Endothelial cell of umbilical vein (primary cell): ENCODE measurements around the gene SSC5D. TPM values are rescaled to one million over a fixed set of nuclear protein-coding genes. Genes with fewer than 3 reads are reported as not detected.

Source experiments
- BruUV-seq: library from RNA; stranded (reverse); fragments of 400-500 nt; replicated peaks from 2 replicates; lab custom pipeline; 2021; lab: Mats Ljungman, UMichigan
- CTCF ChIA-PET: fragments of 300-600, 350-600 bp; sonication (Branson Sonifier 250); formaldehyde crosslinking; loops from one replicate; lab custom pipeline; 2021; ENCODE audit warnings: antibody characterized with exemption, inconsistent platforms; lab: Charles Lee
- POLR2A ChIA-PET: fragments of 300-600, 350-600 bp; sonication (Branson Sonifier 250); formaldehyde crosslinking; loops from one replicate; lab custom pipeline; 2021; ENCODE audit warnings: antibody characterized with exemption, inconsistent platforms; lab: Charles Lee
- DNase-seq: peaks from one replicate; pipeline ENCODE4 v3.0.0-alpha.2; 2011; ENCODE audit warnings: low read depth, low spot score
- FAIRE-seq: peaks from 2 replicates; lab custom pipeline; 2011; peaks lifted over from hg19 to GRCh38; lab: Jason Lieb, UNC
- H2AFZ ChIP-seq: 2 replicates; pipeline ENCODE4 v1.6.0; 2012; ENCODE audit warnings: low read depth, low read length, control low read depth, inconsistent platforms
- H3K27ac ChIP-seq: 2 replicates; pipeline ENCODE4 v1.5.1; 2011; ENCODE audit warnings: low read depth, mild to moderate bottlenecking, control low read depth, low read length, moderate library complexity; ENCODE audit not compliant: insufficient read depth
- H3K27me3 ChIP-seq, 2 experiments: 2 replicates each; pipeline versions ENCODE4 v1.6.0 to v1.6.1; 2011; ENCODE audit warnings: low read length in 2 of 2, mixed read lengths in 1 of 2; ENCODE audit not compliant: control insufficient read depth in 2 of 2, insufficient read depth in 2 of 2
- H3K36me3 ChIP-seq, 2 experiments: 2 replicates in 1 of 2; 3 replicates in 1 of 2; pipeline ENCODE4 v1.5.1; 2011; ENCODE audit warnings: low read length in 2 of 2, mild to moderate bottlenecking in 1 of 2, moderate library complexity in 1 of 2; ENCODE audit not compliant: control insufficient read depth in 2 of 2, insufficient read depth in 2 of 2; ENCODE audit errors: extremely low read depth in 1 of 2
- H3K4me1 ChIP-seq: 3 replicates; pipeline ENCODE4 v1.5.1; 2011; ENCODE audit warnings: mild to moderate bottlenecking, low read length; ENCODE audit not compliant: control insufficient read depth, insufficient read depth; ENCODE audit errors: extremely low read depth
- H3K4me2 ChIP-seq: 2 replicates; pipeline ENCODE4 v1.6.1; 2011; ENCODE audit warnings: low read length, control low read depth, mixed read lengths; ENCODE audit not compliant: insufficient read depth
- H3K4me3 ChIP-seq, 3 experiments: fragments of 200-600 bp in 1 of 3; sonication (generic), shearing (Covaris generic) in 1 of 3; replicated peaks in 1 of 3; 2 replicates each; pipeline ENCODE4 v1.5.1; 2011 to 2016; ENCODE audit warnings: control low read depth in 3 of 3, low read length in 3 of 3, mild to moderate bottlenecking in 2 of 3, inconsistent platforms in 1 of 3, low read depth in 1 of 3, moderate library complexity in 1 of 3; ENCODE audit not compliant: insufficient read depth in 1 of 3
- H3K79me2 ChIP-seq: 2 replicates; pipeline ENCODE4 v1.6.0; 2012; ENCODE audit warnings: low read length, inconsistent platforms; ENCODE audit not compliant: control insufficient read depth, insufficient read depth
- H3K9ac ChIP-seq: replicated peaks from 2 replicates; pipeline ENCODE3; 2011; ENCODE audit warnings: low read length, control low read depth; ENCODE audit not compliant: insufficient read depth; ENCODE audit errors: extremely low read depth
- H3K9me1 ChIP-seq: replicated peaks from 3 replicates; pipeline ENCODE4 v1.6.0; 2011; ENCODE audit warnings: mild to moderate bottlenecking, low read length; ENCODE audit not compliant: control insufficient read depth, insufficient read depth; ENCODE audit errors: extremely low read depth
- H3K9me3 ChIP-seq: replicated peaks from 2 replicates; pipeline ENCODE4 v1.5.1; 2012; ENCODE audit warnings: low read length, inconsistent platforms; ENCODE audit not compliant: control insufficient read depth, insufficient read depth
- H4K20me1 ChIP-seq: replicated peaks from 2 replicates; pipeline ENCODE3; 2011; ENCODE audit warnings: mild to moderate bottlenecking, low read length; ENCODE audit not compliant: control insufficient read depth, insufficient read depth; ENCODE audit errors: extremely low read depth
- EZH2 ChIP-seq: IDR thresholded peaks from 2 replicates; pipeline ENCODE4 v1.6.1; 2012; ENCODE audit warnings: borderline replicate concordance, low read depth, mild to moderate bottlenecking, moderate library complexity, low read length, inconsistent platforms; ENCODE audit not compliant: severe bottlenecking
- FOS ChIP-seq: IDR thresholded peaks from 2 replicates; pipeline ENCODE4 v1.6.1; 2011; ENCODE audit warnings: mild to moderate bottlenecking, low read length, moderate library complexity, borderline replicate concordance; ENCODE audit not compliant: insufficient read depth
- GATA2 ChIP-seq: IDR thresholded peaks from 2 replicates; pipeline ENCODE4 v1.7.0; 2011; ENCODE audit warnings: low read depth, mild to moderate bottlenecking, moderate library complexity, mixed read lengths, low read length; ENCODE audit not compliant: insufficient read length, insufficient read depth
- JUN ChIP-seq: IDR thresholded peaks from 2 replicates; pipeline ENCODE4 v1.6.1; 2011; ENCODE audit warnings: borderline replicate concordance, low read depth; ENCODE audit not compliant: insufficient read length, insufficient read depth
- MYC ChIP-seq: IDR thresholded peaks from one replicate; pipeline ENCODE4 v1.6.1; 2011; ENCODE audit warnings: mild to moderate bottlenecking, low read depth, low read length
- POLR2A ChIP-seq: IDR thresholded peaks from 2 replicates; pipeline ENCODE4 v1.6.1; 2012; ENCODE audit warnings: low read depth, mild to moderate bottlenecking, control low read depth, low read length
- POLR2AphosphoS5 ChIP-seq: IDR thresholded peaks from 2 replicates; pipeline ENCODE4 v1.6.1; 2012; ENCODE audit warnings: low read depth, mild to moderate bottlenecking, control low read depth, low read length, moderate library complexity; ENCODE audit not compliant: insufficient read depth
- dilution Hi-C: fragments of 300-500 bp; cut with MboI; formaldehyde crosslinking; loops from one replicate; pipeline ENCODE4 v1.15.0; 2019; ENCODE audit warnings: low sequenced_read_pairs; ENCODE audit not compliant: extremely low pct_ligation_motif_present
- intact Hi-C: fragments of 100-400 bp; cut with micrococcal nuclease; formaldehyde crosslinking; loops from one replicate; pipeline ENCODE4 v1.10.0; 2022
- polyA plus RNA-seq, 4 experiments: library from polyadenylated mRNA; depleted of rRNA in 3 of 4; stranded (reverse) in 3 of 4; unstranded in 1 of 4; fragments of >200 nt; gene quantifications; 2 replicates each; pipeline versions ENCODE4 v1.2.1 to v1.2.3, GENCODE V29; 2011 to 2012; ENCODE audit warnings: missing spikeins in 1 of 4
- total RNA-seq: library from RNA; stranded (reverse); gene quantifications from 2 replicates; pipeline ENCODE4 v1.2.3, GENCODE V29; 2021
- TF ChIP-seq, protein P1 (sequence below): IDR thresholded peaks from 2 replicates; pipeline ENCODE4 v1.6.1; 2011; ENCODE audit not compliant: insufficient read depth, insufficient read length
- TF ChIP-seq, protein P2 (sequence below), 2 donors: IDR thresholded peaks; 1 replicate in 1 of 2; 2 replicates in 1 of 2; pipeline ENCODE4 v1.5.1; 2011; ENCODE audit warnings: low read length in 2 of 2, mild to moderate bottlenecking in 2 of 2, moderate library complexity in 2 of 2, control low read depth in 1 of 2, inconsistent platforms in 1 of 2, low read depth in 1 of 2; ENCODE audit not compliant: insufficient read depth in 1 of 2; ENCODE audit errors: extremely low read depth in 1 of 2

Gene SSC5D
- total and polyA plus RNA-seq, 2 donors (not counting 3 experiments of a cell fraction or from before 2014, with no cell fraction given), result 0.47 to 1.3 TPM

DNA sequence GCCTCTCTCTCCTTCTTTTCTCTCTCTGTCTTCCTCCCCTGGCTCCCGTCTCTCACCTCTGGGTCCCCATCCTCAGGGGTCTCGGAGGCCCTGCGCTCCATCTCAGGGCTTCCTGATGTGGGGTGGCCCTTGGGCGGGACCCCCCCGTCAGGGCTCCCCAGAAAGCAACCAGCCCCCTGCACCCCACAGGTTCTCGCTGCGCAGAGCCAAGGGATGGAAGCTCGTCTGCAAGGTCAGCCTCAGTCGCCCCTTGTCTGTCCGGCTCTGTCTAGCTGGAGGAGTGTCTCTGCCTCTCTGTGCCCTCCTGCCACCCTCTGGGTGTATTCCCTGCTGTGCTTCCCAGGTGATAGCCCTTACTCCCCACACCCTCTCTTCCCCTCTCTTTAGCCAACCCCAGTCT is 57.2 kb downstream of the SSC5D start, which contains the start of gene SBK3:
Gene SBK3, minus strand, starts transcription at position 101 of the 400 bp plus-strand sequence. Its CDS starts 0 bp downstream, at position 101.
- Histone ChIP-seq H3K27me3 (no peaks in the 10 kb centered on the region), H3K4me1 (peaks cover 33% of the 10 kb centered on the region), H3K79me2 (no peaks in the 10 kb centered on the region), H3K27ac (no peak within 1 kb of the TSS), H2AFZ (no peak within 1 kb of the TSS), H4K20me1 (no peaks in the 10 kb centered on the region), H3K4me3 (no peak within 1 kb of the TSS), H3K36me3 (no peaks in the 10 kb centered on the region), H3K9me1 (no peaks in the 10 kb centered on the region), H3K4me2 (no peak within 1 kb of the TSS), H3K9me3 (no peaks in the 10 kb centered on the region), H3K9ac (no peak within 1 kb of the TSS)
- DNase-seq (no peak), FAIRE-seq (no peak)
- POLR2A ChIA-PET, result no interaction called here
- intact Hi-C loops (no loop called here), dilution Hi-C loops (no loop called here)
- CTCF ChIA-PET, result interaction anchor here (1.2 kb wide), 1 partner anchor 14 kb away, joined by 3 read pairs; no protein-coding TSS in a partner anchor
- BruUV-seq, result no TSS peak
- TF ChIP-seq MYC (no peak), GATA2 (no peak), JUN (no peak), FOS (no peak), POLR2AphosphoS5 (no peak), POLR2A (no peak), EZH2 (no peak)
- TF ChIP-seq, protein P1, sequence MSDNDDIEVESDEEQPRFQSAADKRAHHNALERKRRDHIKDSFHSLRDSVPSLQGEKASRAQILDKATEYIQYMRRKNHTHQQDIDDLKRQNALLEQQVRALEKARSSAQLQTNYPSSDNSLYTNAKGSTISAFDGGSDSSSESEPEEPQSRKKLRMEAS, result no peak
- TF ChIP-seq, protein P2, sequence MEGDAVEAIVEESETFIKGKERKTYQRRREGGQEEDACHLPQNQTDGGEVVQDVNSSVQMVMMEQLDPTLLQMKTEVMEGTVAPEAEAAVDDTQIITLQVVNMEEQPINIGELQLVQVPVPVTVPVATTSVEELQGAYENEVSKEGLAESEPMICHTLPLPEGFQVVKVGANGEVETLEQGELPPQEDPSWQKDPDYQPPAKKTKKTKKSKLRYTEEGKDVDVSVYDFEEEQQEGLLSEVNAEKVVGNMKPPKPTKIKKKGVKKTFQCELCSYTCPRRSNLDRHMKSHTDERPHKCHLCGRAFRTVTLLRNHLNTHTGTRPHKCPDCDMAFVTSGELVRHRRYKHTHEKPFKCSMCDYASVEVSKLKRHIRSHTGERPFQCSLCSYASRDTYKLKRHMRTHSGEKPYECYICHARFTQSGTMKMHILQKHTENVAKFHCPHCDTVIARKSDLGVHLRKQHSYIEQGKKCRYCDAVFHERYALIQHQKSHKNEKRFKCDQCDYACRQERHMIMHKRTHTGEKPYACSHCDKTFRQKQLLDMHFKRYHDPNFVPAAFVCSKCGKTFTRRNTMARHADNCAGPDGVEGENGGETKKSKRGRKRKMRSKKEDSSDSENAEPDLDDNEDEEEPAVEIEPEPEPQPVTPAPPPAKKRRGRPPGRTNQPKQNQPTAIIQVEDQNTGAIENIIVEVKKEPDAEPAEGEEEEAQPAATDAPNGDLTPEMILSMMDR (IDR thresholded peaks at IDR 0.05; ENCODE audit: extremely low read depth in 1 of 2, insufficient read depth in 1 of 2, low read depth in 1 of 2, low read length in 2 of 2), result no peak
